ENCODE data around the gene FER. TPM values are rescaled to one million over a fixed set of nuclear protein-coding genes. Genes with fewer than 3 reads are reported as not detected.

The FER gene
- polyA plus RNA-seq, 1 donor (not counting 4 experiments of a cell fraction or from before 2014, with no cell fraction given), result 17.1 TPM

- H3K27ac ChIP-seq (ENCODE audit: control insufficient read depth, insufficient read depth, low read length), result no peak overlapping the region
- H3K9me3 ChIP-seq (ENCODE audit: control insufficient read depth, low read depth, low read length), result no peaks in the 10 kb centered on the region
- no peaks in the 10 kb centered on the region for H3K79me2 ChIP-seq (ENCODE audit: control insufficient read depth, insufficient read depth, low read length)
- FAIRE-seq (no peak), DNase-seq (ENCODE audit: low read depth, low spot score) (no peak)
- no peaks in the 10 kb centered on the region for H3K27me3 ChIP-seq (ENCODE audit: control insufficient read depth, extremely low read depth, insufficient read depth, low read length)
- no peak overlapping the region for H3K4me3 ChIP-seq (ENCODE audit: control insufficient read depth in 2 of 3, extremely low read depth in 1 of 3, insufficient read depth in 2 of 3, low read depth in 1 of 3, low read length in 3 of 3)
- no peaks in the 10 kb centered on the region for H3K9me1 ChIP-seq (ENCODE audit: control insufficient read depth, extremely low read depth, insufficient read depth, low read length)
- H3K4me2 ChIP-seq (ENCODE audit: control insufficient read depth, extremely low read depth, insufficient read depth, low read depth, low read length), result no peak overlapping the region
- TF ChIP-seq EZH2 (IDR thresholded peaks at IDR 0.05; ENCODE audit: low read length) (no peak), CTCF (optimal IDR thresholded peaks at IDR 0.05 in 1 of 3, IDR thresholded peaks at IDR 0.05 in 1 of 3, conservative IDR thresholded peaks at IDR 0.05 in 1 of 3; ENCODE audit: extremely low read depth in 1 of 3, insufficient read depth in 2 of 3, low read length in 3 of 3) (no peak)
- H3K9ac ChIP-seq (ENCODE audit: control insufficient read depth, extremely low read depth, insufficient read depth, low read length), result no peak overlapping the region
- dilution Hi-C loops (cut with MboI; ENCODE audit: extremely low pct_ligation_motif_present, low sequenced_read_pairs), result no loop called here
- H4K20me1 ChIP-seq (ENCODE audit: control insufficient read depth, extremely low read depth, insufficient read depth, low read length), result no peaks in the 10 kb centered on the region
- no peaks in the 10 kb centered on the region for H3K36me3 ChIP-seq (ENCODE audit: control insufficient read depth in 2 of 2, extremely low read depth in 1 of 2, insufficient read depth in 2 of 2, low read length in 2 of 2)
- H2AFZ ChIP-seq (ENCODE audit: control insufficient read depth, low read length), result no peak overlapping the region
- no peaks in the 10 kb centered on the region for H3K4me1 ChIP-seq (ENCODE audit: control insufficient read depth, extremely low read depth, insufficient read depth, low read length)
These were observed 364.0 kb downstream of the FER start for GRCh38 chr5:109111680-109112079.

DNA sequence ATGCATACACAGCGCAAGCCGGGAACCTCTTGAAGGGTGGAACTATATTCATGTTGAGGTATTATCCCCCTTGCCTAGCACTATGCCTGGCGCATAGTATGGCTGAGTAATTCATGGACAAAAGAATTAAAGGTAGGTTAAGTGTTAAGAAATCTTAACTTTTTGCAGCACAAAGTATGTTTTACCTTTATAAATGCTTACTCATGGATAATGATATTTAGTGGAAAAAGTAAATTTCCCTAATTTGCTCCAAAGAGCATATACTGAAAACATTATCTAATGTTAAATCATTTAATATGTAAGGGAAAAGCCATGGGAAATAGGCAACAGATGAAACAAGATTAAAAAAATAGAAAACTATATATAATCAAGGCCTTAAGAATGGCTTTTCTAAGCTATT is 365.9 kb downstream of the FER start:
- FAIRE-seq (no peak), DNase-seq (ENCODE audit: low read depth, low spot score) (no peak)
- no peaks in the 10 kb centered on the region for H3K27me3 ChIP-seq (ENCODE audit: control insufficient read depth, extremely low read depth, insufficient read depth, low read length)
- H3K4me3 ChIP-seq (ENCODE audit: control insufficient read depth in 2 of 3, extremely low read depth in 1 of 3, insufficient read depth in 2 of 3, low read depth in 1 of 3, low read length in 3 of 3), result no peak overlapping the region
- H3K9me3 ChIP-seq (ENCODE audit: control insufficient read depth, low read depth, low read length), result no peaks in the 10 kb centered on the region
- H2AFZ ChIP-seq (ENCODE audit: control insufficient read depth, low read length), result no peak overlapping the region
- H3K36me3 ChIP-seq (ENCODE audit: control insufficient read depth in 2 of 2, extremely low read depth in 1 of 2, insufficient read depth in 2 of 2, low read length in 2 of 2), result no peaks in the 10 kb centered on the region
- dilution Hi-C loops (cut with MboI; ENCODE audit: extremely low pct_ligation_motif_present, low sequenced_read_pairs), result no loop called here
- H3K9me1 ChIP-seq (ENCODE audit: control insufficient read depth, extremely low read depth, insufficient read depth, low read length), result no peaks in the 10 kb centered on the region
- H3K27ac ChIP-seq (ENCODE audit: control insufficient read depth, insufficient read depth, low read length), result no peak overlapping the region
- H3K79me2 ChIP-seq (ENCODE audit: control insufficient read depth, insufficient read depth, low read length), result no peaks in the 10 kb centered on the region
- no peaks in the 10 kb centered on the region for H3K4me1 ChIP-seq (ENCODE audit: control insufficient read depth, extremely low read depth, insufficient read depth, low read length)
- H3K4me2 ChIP-seq (ENCODE audit: control insufficient read depth, extremely low read depth, insufficient read depth, low read depth, low read length), result no peak overlapping the region
- TF ChIP-seq CTCF (optimal IDR thresholded peaks at IDR 0.05 in 1 of 3, IDR thresholded peaks at IDR 0.05 in 1 of 3, conservative IDR thresholded peaks at IDR 0.05 in 1 of 3; ENCODE audit: extremely low read depth in 1 of 3, insufficient read depth in 2 of 3, low read length in 3 of 3) (no peak), EZH2 (IDR thresholded peaks at IDR 0.05; ENCODE audit: low read length) (no peak)
- H3K9ac ChIP-seq (ENCODE audit: control insufficient read depth, extremely low read depth, insufficient read depth, low read length), result no peak overlapping the region
- H4K20me1 ChIP-seq (ENCODE audit: control insufficient read depth, extremely low read depth, insufficient read depth, low read length), result no peaks in the 10 kb centered on the region

All from keratinocyte (primary cell).